ENCODE results near the gene MFSD12. TPM values are rescaled to one million over a fixed set of nuclear protein-coding genes. Genes with fewer than 3 reads are reported as not detected.

The MFSD12 gene
- total RNA-seq, 2 donors from 2014 or later = 85.6 to 112 TPM

- Histone ChIP-seq H3K27me3 (replicated peaks; ENCODE audit: insufficient read depth) (no peaks in the 10 kb centered on the region), H3K4me3 (no peak overlapping the region), H3K9me3 (no peaks in the 10 kb centered on the region), H3K4me1 (ENCODE audit: control insufficient read depth in 1 of 2, low read depth in 2 of 2) (peaks cover 13 to 26% of the 10 kb centered on the region in 2 donors), H3K27ac (no peak overlapping the region), H3K36me3 (no peaks in the 10 kb centered on the region)
- ATAC-seq (ENCODE audit: insufficient number of reproducible peaks, low FRiP score, low read depth) (no peak), DNase-seq (ENCODE audit: low spot score) (no peak)
- no peak for TF ChIP-seq CTCF (IDR thresholded peaks at IDR 0.05)
Observed at GRCh38 chr19:3503036-3503572, 54.3 kb downstream of the MFSD12 start.

- no peak overlapping the region for H3K4me3 ChIP-seq
- DNase-seq (ENCODE audit: low spot score) (no peak), ATAC-seq (ENCODE audit: insufficient number of reproducible peaks, low FRiP score, low read depth) (no peak)
- H3K4me1 ChIP-seq (ENCODE audit: control insufficient read depth in 1 of 2, low read depth in 2 of 2) = peaks cover 13 to 19% of the 10 kb centered on the region in 2 donors
- no peaks in the 10 kb centered on the region for H3K27me3 ChIP-seq (replicated peaks; ENCODE audit: insufficient read depth)
- no peaks in the 10 kb centered on the region for H3K9me3 ChIP-seq
- TF ChIP-seq CTCF (IDR thresholded peaks at IDR 0.05) = no peak
- H3K36me3 ChIP-seq = no peaks in the 10 kb centered on the region
- H3K27ac ChIP-seq = no peak overlapping the region
Observed at GRCh38 chr19:3501780-3502179, 55.6 kb downstream of the MFSD12 start.

GRCh38 chr19:3500429-3501101, 56.8 kb downstream of the MFSD12 start, which contains the start of gene DOHH:
DOHH (minus strand) TSS chr19:3500674; CDS start chr19:3496814, 3,860 bp downstream.
- ATAC-seq (ENCODE audit: insufficient number of reproducible peaks, low FRiP score, low read depth) = peak; percentile 71
- peak; percentile 85 for DNase-seq (ENCODE audit: low spot score)
- Histone ChIP-seq H3K4me1 (ENCODE audit: control insufficient read depth in 1 of 2, low read depth in 2 of 2) (peaks cover 13 to 18% of the 10 kb centered on the region in 2 donors), H3K4me3 (peak within 1 kb of the TSS; percentile 87), H3K27me3 (replicated peaks; ENCODE audit: insufficient read depth) (no peaks in the 10 kb centered on the region), H3K9me3 (no peaks in the 10 kb centered on the region), H3K27ac (peak within 1 kb of the TSS; percentile 76 to 92), H3K36me3 (peaks cover 3% of the 10 kb centered on the region)
- TF ChIP-seq CTCF (IDR thresholded peaks at IDR 0.05) = no peak

- peak overlapping the region in 1 of 2 donors; percentile 76 for H3K27ac ChIP-seq
- H3K27me3 ChIP-seq (replicated peaks; ENCODE audit: insufficient read depth) = no peaks in the 10 kb centered on the region
- H3K9me3 ChIP-seq = no peaks in the 10 kb centered on the region
- no peak for TF ChIP-seq CTCF (IDR thresholded peaks at IDR 0.05)
- DNase-seq (ENCODE audit: low spot score) = no peak
- H3K4me3 ChIP-seq = peak overlapping the region; percentile 87
- no peak for ATAC-seq (ENCODE audit: insufficient number of reproducible peaks, low FRiP score, low read depth)
- peaks cover 10 to 14% of the 10 kb centered on the region in 2 donors for H3K4me1 ChIP-seq (ENCODE audit: control insufficient read depth in 1 of 2, low read depth in 2 of 2)
- H3K36me3 ChIP-seq = peaks cover 9% of the 10 kb centered on the region
Observed at GRCh38 chr19:3499738-3500428, 57.5 kb downstream of the MFSD12 start.

Measured in thoracic aorta (tissue), 2 donors.